ENCODE data around the gene ALDH18A1. TPM values are rescaled to one million over a fixed set of nuclear protein-coding genes. Genes with fewer than 3 reads are reported as not detected.
"Not testable (repeated sequence)": the region's sequence is repeated elsewhere in the genome, so short reads cannot be mapped to it uniquely, and the experiment has no call there.

ALDH18A1 gene
- total RNA-seq, 2 experiments from 2014 or later, result 42.2 to 44.7 TPM

- DNase-seq, H3K27ac Mint-ChIP-seq, H3K9me3 Mint-ChIP-seq, H3K27me3 Mint-ChIP-seq, POLR2A ChIA-PET, H3K4me1 Mint-ChIP-seq, H3K4me3 Mint-ChIP-seq: not testable (repeated sequence)
- CTCF ChIA-PET, result interaction anchor here (0.7 to 1.2 kb wide), 3 partner anchors 10 to 269 kb away, joined by 3 to 6 read pairs (median 4); partner anchors contain the start of gene TCTN3
- peaks cover 14% of the 10 kb centered on the region for H3K36me3 Mint-ChIP-seq (ENCODE audit: low read depth)
These were observed 16.1 kb upstream of the ALDH18A1 start for GRCh38 chr10:95672641-95673040.

- DNase-seq, result no peak
- Mint-ChIP-seq H3K27me3 (no peaks in the 10 kb centered on the region), H3K36me3 (ENCODE audit: low read depth) (peaks cover 10% of the 10 kb centered on the region), H3K4me3 (no peak overlapping the region), H3K9me3 (no peaks in the 10 kb centered on the region), H3K4me1 (no peaks in the 10 kb centered on the region), H3K27ac (no peak overlapping the region)
- ChIA-PET POLR2A (no interaction called here), CTCF (interaction anchor here (1.3 to 1.6 kb wide), 2 partner anchors 8 to 200 kb away, joined by 3 read pairs; partner anchors contain the start of gene ALDH18A1)
These were observed 8.0 kb upstream of the ALDH18A1 start for GRCh38 chr10:95664543-95664942.

- Mint-ChIP-seq H3K9me3 (no peaks in the 10 kb centered on the region), H3K4me3 (no peak overlapping the region), H3K27me3 (no peaks in the 10 kb centered on the region), H3K4me1 (no peaks in the 10 kb centered on the region), H3K36me3 (ENCODE audit: low read depth) (peaks cover 10% of the 10 kb centered on the region), H3K27ac (no peak overlapping the region)
- POLR2A ChIA-PET, result no interaction called here
- CTCF ChIA-PET, result interaction anchor here (1.3 to 3.1 kb wide), 3 partner anchors 9 to 201 kb away, joined by 3 to 16 read pairs (median 4); partner anchors contain the start of gene TCTN3
- no peak for DNase-seq
These were observed 7.0 kb upstream of the ALDH18A1 start for GRCh38 chr10:95663496-95663895.

- H3K27ac Mint-ChIP-seq, result no peak overlapping the region
- peaks cover 4% of the 10 kb centered on the region for H3K4me1 Mint-ChIP-seq
- ChIA-PET CTCF (interaction anchor here (3.1 kb wide), 1 partner anchor 32 kb away, joined by 16 read pairs; the partner anchor contains the start of gene TCTN3), POLR2A (no interaction called here)
- peaks cover 7% of the 10 kb centered on the region for H3K36me3 Mint-ChIP-seq (ENCODE audit: low read depth)
- H3K4me3 Mint-ChIP-seq, result no peak overlapping the region
- DNase-seq, result no peak
- H3K9me3 Mint-ChIP-seq, result peaks cover 3% of the 10 kb centered on the region
- H3K27me3 Mint-ChIP-seq, result no peaks in the 10 kb centered on the region
These were observed 5.3 kb upstream of the ALDH18A1 start for GRCh38 chr10:95661818-95662217.

GRCh38 chr10:95660283-95660682 lies 3.8 kb upstream of the ALDH18A1 start:
- POLR2A ChIA-PET, result no interaction called here
- Mint-ChIP-seq H3K36me3 (ENCODE audit: low read depth) (peaks cover 5% of the 10 kb centered on the region), H3K27ac (no peak overlapping the region), H3K4me1 (peaks cover 14% of the 10 kb centered on the region), H3K9me3 (peaks cover 3% of the 10 kb centered on the region), H3K4me3 (no peak overlapping the region), H3K27me3 (no peaks in the 10 kb centered on the region)
- no peak for DNase-seq
- CTCF ChIA-PET, result interaction anchor here (1.8 kb wide), 1 partner anchor 33 kb away, joined by 7 read pairs; the partner anchor contains the start of gene TCTN3

GRCh38 chr10:95657250-95657649 lies 739 bp upstream of the ALDH18A1 start:
- peaks cover 19% of the 10 kb centered on the region for H3K4me1 Mint-ChIP-seq
- peak overlapping the region; percentile 71 for H3K27ac Mint-ChIP-seq
- peak overlapping the region; percentile 99 for H3K4me3 Mint-ChIP-seq
- H3K36me3 Mint-ChIP-seq (ENCODE audit: low read depth), result peaks cover 17% of the 10 kb centered on the region
- peaks cover 3% of the 10 kb centered on the region for H3K9me3 Mint-ChIP-seq
- POLR2A ChIA-PET, result interaction anchor here (1.2 kb wide), 2 partner anchors 36 to 185 kb away, joined by 3 to 4 read pairs; no protein-coding TSS in a partner anchor
- DNase-seq, result no peak
- CTCF ChIA-PET, result interaction anchor here (0.6 to 1.5 kb wide), 3 partner anchors 36 to 227 kb away, joined by 3 to 16 read pairs (median 3); partner anchors contain the start of gene TCTN3
- H3K27me3 Mint-ChIP-seq, result no peaks in the 10 kb centered on the region

GRCh38 chr10:95655571-95656290 lies 780 bp downstream of the ALDH18A1 start:
- Mint-ChIP-seq H3K4me1 (peaks cover 19% of the 10 kb centered on the region), H3K4me3 (peak overlapping the region; percentile 99), H3K27ac (peak overlapping the region; percentile 2), H3K36me3 (ENCODE audit: low read depth) (peaks cover 33% of the 10 kb centered on the region), H3K27me3 (no peaks in the 10 kb centered on the region), H3K9me3 (peaks cover 12% of the 10 kb centered on the region)
- DNase-seq, result peak; percentile 21
- CTCF ChIA-PET, result interaction anchor here (1.0 to 1.5 kb wide), 4 partner anchors 9 to 226 kb away, joined by 3 to 16 read pairs (median 6); partner anchors contain the start of gene TCTN3
- POLR2A ChIA-PET, result no interaction called here

GRCh38 chr10:95653895-95654294 lies 2.6 kb downstream of the ALDH18A1 start:
- ChIA-PET POLR2A (no interaction called here), CTCF (no interaction called here)
- no peak overlapping the region for H3K4me3 Mint-ChIP-seq
- H3K27ac Mint-ChIP-seq, result no peak overlapping the region
- peaks cover 19% of the 10 kb centered on the region for H3K4me1 Mint-ChIP-seq
- no peaks in the 10 kb centered on the region for H3K27me3 Mint-ChIP-seq
- H3K9me3 Mint-ChIP-seq, result peaks cover 12% of the 10 kb centered on the region
- DNase-seq, result no peak
- H3K36me3 Mint-ChIP-seq (ENCODE audit: low read depth), result peaks cover 46% of the 10 kb centered on the region

GRCh38 chr10:95651346-95652060 lies 5.0 kb downstream of the ALDH18A1 start:
- POLR2A ChIA-PET, result interaction anchor here (0.9 kb wide), 1 partner anchor 10 kb away, joined by 3 read pairs; no protein-coding TSS in a partner anchor
- CTCF ChIA-PET, result interaction anchor here (0.7 kb wide), 1 partner anchor 42 kb away, joined by 4 read pairs; the partner anchor contains the start of gene TCTN3
- no peak overlapping the region for H3K4me3 Mint-ChIP-seq
- no peak overlapping the region for H3K27ac Mint-ChIP-seq
- peaks cover 67% of the 10 kb centered on the region for H3K36me3 Mint-ChIP-seq (ENCODE audit: low read depth)
- no peak for DNase-seq
- peaks cover 12% of the 10 kb centered on the region for H3K4me1 Mint-ChIP-seq
- no peaks in the 10 kb centered on the region for H3K27me3 Mint-ChIP-seq
- H3K9me3 Mint-ChIP-seq, result peaks cover 9% of the 10 kb centered on the region

- peaks cover 71% of the 10 kb centered on the region for H3K36me3 Mint-ChIP-seq (ENCODE audit: low read depth)
- H3K4me3 Mint-ChIP-seq, result no peak overlapping the region
- H3K9me3 Mint-ChIP-seq, result peaks cover 9% of the 10 kb centered on the region
- H3K27ac Mint-ChIP-seq, result no peak overlapping the region
- ChIA-PET CTCF (no interaction called here), POLR2A (no interaction called here)
- peaks cover 14% of the 10 kb centered on the region for H3K4me1 Mint-ChIP-seq
- H3K27me3 Mint-ChIP-seq, result no peaks in the 10 kb centered on the region
- DNase-seq, result no peak
These were observed 6.3 kb downstream of the ALDH18A1 start for GRCh38 chr10:95650232-95650631.

GRCh38 chr10:95648138-95648537 lies 8.4 kb downstream of the ALDH18A1 start:
- H3K4me3 Mint-ChIP-seq, result no peak overlapping the region
- CTCF ChIA-PET, result no interaction called here
- H3K4me1 Mint-ChIP-seq, result peaks cover 16% of the 10 kb centered on the region
- peaks cover 9% of the 10 kb centered on the region for H3K9me3 Mint-ChIP-seq
- H3K27me3 Mint-ChIP-seq, result no peaks in the 10 kb centered on the region
- H3K36me3 Mint-ChIP-seq (ENCODE audit: low read depth), result peaks cover 67% of the 10 kb centered on the region
- no peak overlapping the region for H3K27ac Mint-ChIP-seq
- no peak for DNase-seq
- POLR2A ChIA-PET, result no interaction called here

GRCh38 chr10:95646160-95646559 lies 10.4 kb downstream of the ALDH18A1 start:
- Mint-ChIP-seq H3K9me3 (peaks cover 2% of the 10 kb centered on the region), H3K27ac (no peak overlapping the region), H3K4me3 (no peak overlapping the region), H3K36me3 (ENCODE audit: low read depth) (peaks cover 49% of the 10 kb centered on the region), H3K4me1 (peaks cover 16% of the 10 kb centered on the region), H3K27me3 (no peaks in the 10 kb centered on the region)
- ChIA-PET CTCF (no interaction called here), POLR2A (no interaction called here)
- DNase-seq, result no peak

- POLR2A ChIA-PET, result no interaction called here
- no peak for DNase-seq
- Mint-ChIP-seq H3K27ac (no peak overlapping the region), H3K4me1 (peaks cover 16% of the 10 kb centered on the region), H3K4me3 (no peak overlapping the region), H3K9me3 (no peaks in the 10 kb centered on the region), H3K36me3 (ENCODE audit: low read depth) (peaks cover 44% of the 10 kb centered on the region), H3K27me3 (no peaks in the 10 kb centered on the region)
- CTCF ChIA-PET, result no interaction called here
These were observed 11.6 kb downstream of the ALDH18A1 start for GRCh38 chr10:95644901-95645300.
